Measurements from ENCODE around the gene WWTR1. TPM values are rescaled to one million over a fixed set of nuclear protein-coding genes. Genes with fewer than 3 reads are reported as not detected.
A peak's percentile ranks its signal among the peaks of the same experiment; 100 is the strongest.

The WWTR1 gene
- total RNA-seq, 1 experiment from 2014 or later: 73.5 TPM

- no peak overlapping the region for H2AFZ ChIP-seq
- peak overlapping the region; percentile 62 for H3K27ac ChIP-seq
- TF ChIP-seq CTCF (conservative IDR thresholded peaks at IDR 0.05) (no peak), EZH2 (IDR thresholded peaks at IDR 0.05; ENCODE audit: low read depth) (no peak)
- H3K4me2 ChIP-seq: peak overlapping the region; percentile 28
- H3K79me2 ChIP-seq (ENCODE audit: low read depth): peaks cover 79% of the 10 kb centered on the region
- peaks cover 63% of the 10 kb centered on the region for H3K4me1 ChIP-seq (replicated peaks; ENCODE audit: insufficient read depth)
- DNase-seq: no peak
- BruUV-seq (replicated peaks): no TSS peak
- H3K9me2 ChIP-seq (ENCODE audit: insufficient read depth): no peaks in the 10 kb centered on the region
- no peak overlapping the region for H3K4me3 ChIP-seq
- intact Hi-C loops (cut with micrococcal nuclease; ENCODE audit: unreplicated experiment): no loop called here
- ChIA-PET POLR2A (ENCODE audit: unreplicated experiment) (interaction anchor here (0.6 to 0.7 kb wide), 3 partner anchors 40 to 114 kb away, joined by 3 to 13 read pairs (median 5); no protein-coding TSS in a partner anchor), CTCF (interaction anchor here (0.7 kb wide), 1 partner anchor 16 kb away, joined by 3 read pairs; no protein-coding TSS in a partner anchor)
- H3K36me3 ChIP-seq (ENCODE audit: low read depth): no peaks in the 10 kb centered on the region
- no peaks in the 10 kb centered on the region for H3K27me3 ChIP-seq (ENCODE audit: insufficient read depth, low read depth)
- H3K9me3 ChIP-seq (ENCODE audit: insufficient read depth, low read depth): no peaks in the 10 kb centered on the region
- H3F3A ChIP-seq (ENCODE audit: insufficient read depth, low read depth): peaks cover 37% of the 10 kb centered on the region
- no peaks in the 10 kb centered on the region for H4K20me1 ChIP-seq (ENCODE audit: insufficient read depth)
Observed at GRCh38 chr3:149587383-149587782, 70.4 kb downstream of the WWTR1 start.

- Histone ChIP-seq H3K4me3 (no peak overlapping the region), H3K4me1 (replicated peaks; ENCODE audit: insufficient read depth) (peaks cover 68% of the 10 kb centered on the region), H4K20me1 (ENCODE audit: insufficient read depth) (no peaks in the 10 kb centered on the region), H3K27ac (peak overlapping the region; percentile 62), H3F3A (ENCODE audit: insufficient read depth, low read depth) (peaks cover 42% of the 10 kb centered on the region), H3K79me2 (ENCODE audit: low read depth) (peaks cover 78% of the 10 kb centered on the region), H3K4me2 (peak overlapping the region; percentile 28), H3K36me3 (ENCODE audit: low read depth) (no peaks in the 10 kb centered on the region), H3K9me3 (ENCODE audit: insufficient read depth, low read depth) (no peaks in the 10 kb centered on the region), H3K9me2 (ENCODE audit: insufficient read depth) (no peaks in the 10 kb centered on the region), H3K27me3 (ENCODE audit: insufficient read depth, low read depth) (no peaks in the 10 kb centered on the region), H2AFZ (no peak overlapping the region)
- no TSS peak for BruUV-seq (replicated peaks)
- peak; percentile 61 to 80 for DNase-seq
- CTCF ChIA-PET: interaction anchor here (1.0 kb wide), 1 partner anchor 17 kb away, joined by 3 read pairs; no protein-coding TSS in a partner anchor
- intact Hi-C loops (cut with micrococcal nuclease; ENCODE audit: unreplicated experiment): no loop called here
- TF ChIP-seq CTCF (conservative IDR thresholded peaks at IDR 0.05) (no peak), EZH2 (IDR thresholded peaks at IDR 0.05; ENCODE audit: low read depth) (no peak)
- POLR2A ChIA-PET (ENCODE audit: unreplicated experiment): interaction anchor here (0.6 to 0.7 kb wide), 2 partner anchors 47 to 66 kb away, joined by 8 to 13 read pairs; no protein-coding TSS in a partner anchor
Observed at GRCh38 chr3:149586871-149587270, 71.0 kb downstream of the WWTR1 start.

- TF ChIP-seq CTCF (conservative IDR thresholded peaks at IDR 0.05) (no peak), EZH2 (IDR thresholded peaks at IDR 0.05; ENCODE audit: low read depth) (no peak)
- intact Hi-C loops (cut with micrococcal nuclease; ENCODE audit: unreplicated experiment): no loop called here
- Histone ChIP-seq H3K9me3 (ENCODE audit: insufficient read depth, low read depth) (no peaks in the 10 kb centered on the region), H3F3A (ENCODE audit: insufficient read depth, low read depth) (peaks cover 57% of the 10 kb centered on the region), H3K27ac (0 out of 2 replicates have a peak overlapping the region, but pooled peaks have one; percentile 15), H3K4me2 (no peak overlapping the region), H3K4me1 (replicated peaks; ENCODE audit: insufficient read depth) (peaks cover 82% of the 10 kb centered on the region), H3K27me3 (ENCODE audit: insufficient read depth, low read depth) (no peaks in the 10 kb centered on the region), H4K20me1 (ENCODE audit: insufficient read depth) (no peaks in the 10 kb centered on the region), H3K36me3 (ENCODE audit: low read depth) (no peaks in the 10 kb centered on the region), H3K9me2 (ENCODE audit: insufficient read depth) (no peaks in the 10 kb centered on the region), H3K79me2 (ENCODE audit: low read depth) (peaks cover 74% of the 10 kb centered on the region), H2AFZ (no peak overlapping the region), H3K4me3 (no peak overlapping the region)
- CTCF ChIA-PET: interaction anchor here (0.9 kb wide), 1 partner anchor 17 kb away, joined by 3 read pairs; no protein-coding TSS in a partner anchor
- POLR2A ChIA-PET (ENCODE audit: unreplicated experiment): interaction anchor here (0.6 to 0.7 kb wide), 2 partner anchors 26 to 73 kb away, joined by 3 to 4 read pairs; no protein-coding TSS in a partner anchor
- BruUV-seq (replicated peaks): no TSS peak
- DNase-seq: no peak
Observed at GRCh38 chr3:149585401-149585726, 72.5 kb downstream of the WWTR1 start.
